Ishikawa (cell line): ENCODE data around the gene TMEM52.

Experiments
- CEBPB ChIP-seq: IDR thresholded peaks from 2 replicates; pipeline ENCODE4 v1.6.1; 2012
- CREB1 ChIP-seq: IDR thresholded peaks from 2 replicates; pipeline ENCODE4 v1.6.1; 2012; ENCODE audit warnings: low read depth
- EP300 ChIP-seq: IDR thresholded peaks from 2 replicates; pipeline ENCODE4 v1.6.1; 2012; ENCODE audit warnings: borderline replicate concordance
- FOXM1 ChIP-seq: IDR thresholded peaks from 2 replicates; pipeline ENCODE4 v1.6.1; 2012; ENCODE audit warnings: low read depth, borderline replicate concordance
- MAX ChIP-seq: IDR thresholded peaks from 2 replicates; pipeline ENCODE4 v1.6.1; 2012
- NFIC ChIP-seq: IDR thresholded peaks from 2 replicates; pipeline ENCODE4 v1.6.1; 2012
- RAD21 ChIP-seq: IDR thresholded peaks from 2 replicates; pipeline ENCODE4 v1.6.1; 2012; ENCODE audit warnings: low read depth
- TEAD4 ChIP-seq: IDR thresholded peaks from 2 replicates; pipeline ENCODE4 v1.6.1; 2012
- USF1 ChIP-seq: IDR thresholded peaks from 2 replicates; pipeline ENCODE4 v1.6.1; 2012
- YY1 ChIP-seq: IDR thresholded peaks from 2 replicates; pipeline ENCODE4 v1.6.1; 2012; ENCODE audit warnings: low read depth

TMEM52 gene

GRCh38 chr1:1869469-1869868 is 49.6 kb downstream of the TMEM52 start:
- no peak for TF ChIP-seq RAD21
- TF ChIP-seq USF1 = no peak
- no peak for TF ChIP-seq YY1
- no peak for TF ChIP-seq EP300
- TF ChIP-seq NFIC = no peak
- no peak for TF ChIP-seq CREB1
- TF ChIP-seq TEAD4 = no peak
- TF ChIP-seq MAX = no peak
- TF ChIP-seq FOXM1 = no peak
- no peak for TF ChIP-seq CEBPB
